Naive thymus-derived CD8-positive, alpha-beta T cell (primary cell): ENCODE results near the gene PTPN4. TPM values are rescaled to one million over a fixed set of nuclear protein-coding genes. Genes with fewer than 3 reads are reported as not detected.
A peak's percentile ranks its signal among the peaks of the same experiment; 100 is the strongest.

Source experiments
- ATAC-seq, 2 donors: fragments of 150-1000 bp; cut with Tn5 transposase in 1 of 2; sonication (Bioruptor Pico), chemical (Tn5 transposase) in 1 of 2; 1 replicate in 1 of 2; 2 replicates in 1 of 2; pipeline ENCODE4 v1.10.0; 2021; ENCODE audit warnings: mild to moderate bottlenecking in 2 of 2, moderate library complexity in 2 of 2
- POLR2A ChIA-PET: fragments of 350-600 bp; sonication (Branson Sonifier 250); formaldehyde crosslinking; loops from one replicate; lab custom pipeline; 2021; ENCODE audit warnings: antibody characterized with exemption; lab: Charles Lee
- DNase-seq, 10 donors: peaks; one replicate each; pipeline versions ENCODE4 v3.0.0 to v3.0.0-alpha.2; 2020 to 2022
- H3K27ac Mint-ChIP-seq, 10 donors: one replicate each; pipeline ENCODE4 v1.8.0; 2020 to 2022; ENCODE audit warnings: mild to moderate bottlenecking in 10 of 10, mixed read lengths in 10 of 10, moderate library complexity in 4 of 10, inconsistent platforms in 1 of 10
- H3K27me3 Mint-ChIP-seq, 5 donors: one replicate each; pipeline ENCODE4 v1.8.0; 2021 to 2022; ENCODE audit warnings: mixed read lengths in 5 of 5
- H3K36me3 Mint-ChIP-seq, 3 donors: one replicate each; pipeline ENCODE4 v1.8.0; 2020 to 2022; ENCODE audit warnings: mixed read lengths in 3 of 3, mild to moderate bottlenecking in 2 of 3, inconsistent platforms in 1 of 3
- H3K4me1 Mint-ChIP-seq, 4 donors: one replicate each; pipeline ENCODE4 v1.8.0; 2021 to 2022; ENCODE audit warnings: mixed read lengths in 4 of 4
- H3K4me3 Mint-ChIP-seq, 10 donors: one replicate each; pipeline ENCODE4 v1.8.0; 2020 to 2022; ENCODE audit warnings: mild to moderate bottlenecking in 10 of 10, mixed read lengths in 10 of 10, moderate library complexity in 6 of 10, inconsistent platforms in 1 of 10
- H3K9me3 Mint-ChIP-seq, 9 donors: one replicate each; pipeline ENCODE4 v1.8.0; 2020 to 2022; ENCODE audit warnings: mixed read lengths in 9 of 9, mild to moderate bottlenecking in 3 of 9, inconsistent platforms in 1 of 9, moderate library complexity in 1 of 9
- polyA plus RNA-seq, 3 donors: library from polyadenylated mRNA; unstranded; fragments of 300-500 nt; fragmentation: Illumina TruSeq; gene quantifications; one replicate each; pipeline ENCODE4 v1.2.3, GENCODE V29; 2021
- total RNA-seq, 8 experiments: library from RNA in 2 of 8; stranded (reverse) in 2 of 8; gene quantifications; one replicate each; pipeline ENCODE4 v1.2.3 and lab custom pipeline; 2021 to 2026

PTPN4 gene
- total and polyA plus RNA-seq, 5 experiments from 2014 or later: 79.4 to 124 (median 111) TPM

DNA sequence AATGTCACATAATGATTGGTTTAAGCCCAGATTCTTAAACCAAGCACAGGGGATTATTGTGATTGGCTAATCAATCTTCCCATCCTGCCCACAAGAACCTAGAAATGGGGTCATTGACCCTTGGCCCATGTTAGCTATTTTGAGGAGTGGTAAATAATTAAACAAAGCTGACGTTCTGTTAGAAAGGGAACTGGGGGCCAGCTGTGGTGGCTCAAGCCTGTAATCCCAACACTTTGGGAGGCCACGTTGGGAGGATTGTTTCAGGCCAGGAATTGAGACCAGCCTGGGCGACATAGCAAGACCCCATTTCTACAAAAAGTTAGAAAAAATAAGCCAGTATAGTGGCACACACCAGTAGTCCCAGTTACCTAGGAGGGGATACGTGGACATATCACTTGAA is 37.8 kb upstream of the PTPN4 start:
- no peak overlapping the region for H3K27ac Mint-ChIP-seq

DNA sequence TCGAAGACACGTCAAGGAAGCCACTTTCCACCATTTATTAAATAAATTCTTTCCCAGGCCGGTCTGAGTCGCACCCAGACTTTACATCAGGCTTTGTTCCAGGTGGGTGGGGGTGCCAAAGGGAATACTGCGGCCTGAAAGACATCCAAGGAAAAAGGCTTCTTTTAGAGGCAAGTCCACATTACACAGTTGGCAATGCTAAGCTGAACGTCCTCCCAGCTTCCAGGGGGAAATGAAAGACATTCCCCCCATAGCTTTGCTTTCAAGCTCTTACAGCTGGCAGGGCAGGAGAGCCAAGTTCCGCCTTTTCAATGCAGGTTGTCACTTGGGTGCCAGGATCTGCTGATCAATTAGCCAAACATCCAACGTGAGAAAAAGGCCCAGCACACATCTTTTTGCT is 36.5 kb upstream of the PTPN4 start:
- H3K27me3 Mint-ChIP-seq: no peaks in the 10 kb centered on the region
- H3K9me3 Mint-ChIP-seq: no peaks in the 10 kb centered on the region
- no peak overlapping the region for H3K4me3 Mint-ChIP-seq
- peak overlapping the region in 2 of 10 donors; percentile 6 to 17 for H3K27ac Mint-ChIP-seq
- DNase-seq (no peak), ATAC-seq (no peak)
- H3K4me1 Mint-ChIP-seq: no peaks in the 10 kb centered on the region
- H3K36me3 Mint-ChIP-seq: peaks cover 0 to 8% (median 6%) of the 10 kb centered on the region in 3 donors
- POLR2A ChIA-PET: no interaction called here

More for the DNA sequence above, 37.8 kb upstream of the PTPN4 start:
- H3K9me3 Mint-ChIP-seq: no peaks in the 10 kb centered on the region
- no peak for ATAC-seq
- H3K4me3 Mint-ChIP-seq: no peak overlapping the region
- H3K36me3 Mint-ChIP-seq: peaks cover 0 to 10% (median 6%) of the 10 kb centered on the region in 3 donors
- DNase-seq: no peak
- H3K4me1 Mint-ChIP-seq: no peaks in the 10 kb centered on the region
- POLR2A ChIA-PET: interaction anchor here (0.7 kb wide), 1 partner anchor 374 kb away, joined by 4 read pairs; no protein-coding TSS in a partner anchor
- H3K27me3 Mint-ChIP-seq: no peaks in the 10 kb centered on the region

GRCh38 chr2:119723784-119724467 is 35.8 kb upstream of the PTPN4 start:
- H3K27me3 Mint-ChIP-seq: no peaks in the 10 kb centered on the region

DNA sequence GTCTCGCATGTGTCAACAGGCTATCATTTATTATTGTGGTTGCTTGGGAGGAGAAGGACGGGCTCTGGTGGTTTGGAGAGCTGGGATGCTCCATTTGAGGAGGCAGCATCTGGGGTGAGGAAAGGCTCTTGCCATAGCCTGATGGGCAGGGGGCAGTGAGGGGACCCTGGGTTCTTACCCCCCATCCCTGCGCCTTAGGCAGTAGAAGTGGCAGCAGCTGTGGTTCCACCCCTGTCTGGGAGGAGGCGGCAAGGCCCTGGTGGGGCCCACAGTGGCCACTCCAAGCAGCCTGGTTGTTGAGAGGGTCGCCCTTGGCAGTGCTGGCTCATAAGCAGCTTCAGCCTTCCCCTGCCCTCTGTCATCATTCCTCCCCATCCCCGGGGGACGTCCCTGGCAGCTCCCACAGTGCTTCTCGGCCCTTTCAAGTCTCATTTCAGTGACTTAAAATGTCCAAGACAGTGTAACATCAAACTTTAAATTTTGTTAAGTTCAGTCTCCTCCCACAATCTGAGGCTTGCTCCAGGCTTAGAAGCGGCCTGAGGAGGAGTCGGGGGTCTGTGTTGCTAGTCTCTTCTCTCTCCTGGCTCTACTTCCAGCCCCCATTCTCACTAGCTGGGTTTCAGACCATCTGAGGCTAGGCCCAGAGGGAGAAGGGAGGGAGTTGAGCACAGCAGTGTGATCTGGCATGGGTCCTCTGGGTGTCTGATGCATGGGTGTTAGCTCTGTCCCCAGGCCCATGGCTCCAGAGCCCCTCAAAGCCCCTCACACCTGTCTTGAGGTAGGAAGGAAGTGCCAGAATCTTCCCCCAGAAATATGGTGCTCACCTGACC is 34.9 kb upstream of the PTPN4 start:
- no peak overlapping the region for H3K4me3 Mint-ChIP-seq
- H3K9me3 Mint-ChIP-seq: no peaks in the 10 kb centered on the region
- DNase-seq: no peak
- ATAC-seq: no peak
- H3K36me3 Mint-ChIP-seq: peaks cover 0 to 6% (median 0%) of the 10 kb centered on the region in 3 donors
- no peaks in the 10 kb centered on the region for H3K4me1 Mint-ChIP-seq
- peaks cover 0 to 2% (median 0%) of the 10 kb centered on the region in 5 donors for H3K27me3 Mint-ChIP-seq
- POLR2A ChIA-PET: no interaction called here
- H3K27ac Mint-ChIP-seq: peak overlapping the region in 1 of 10 donors; percentile 59

More at GRCh38 chr2:119723784-119724467, 35.8 kb upstream of the PTPN4 start:
- Mint-ChIP-seq H3K4me3 (no peak overlapping the region), H3K9me3 (no peaks in the 10 kb centered on the region), H3K27ac (no peak overlapping the region), H3K36me3 (peaks cover 0 to 6% (median 5%) of the 10 kb centered on the region in 3 donors), H3K4me1 (no peaks in the 10 kb centered on the region)
- DNase-seq (no peak), ATAC-seq (no peak)
- POLR2A ChIA-PET: no interaction called here

DNA sequence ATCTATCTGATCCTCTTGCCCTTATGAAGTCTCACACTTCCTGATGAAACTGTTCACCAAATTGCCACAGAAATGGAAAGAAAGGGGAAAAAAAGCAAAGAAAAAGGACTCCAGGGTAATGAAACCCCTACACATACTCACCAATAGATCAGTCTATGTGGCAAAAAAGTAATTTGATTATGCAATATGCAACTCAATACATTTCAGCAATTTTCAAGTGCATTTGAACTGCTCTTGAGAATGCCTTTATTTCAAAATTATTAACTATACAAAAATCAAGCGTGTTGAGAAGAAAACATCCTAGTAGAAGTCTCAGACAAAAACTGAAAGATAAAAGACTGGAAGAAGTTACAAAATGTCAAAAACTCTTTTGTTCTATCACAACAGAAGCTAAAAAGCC is 32.2 kb upstream of the PTPN4 start:
- ATAC-seq (no peak), DNase-seq (no peak)
- no peaks in the 10 kb centered on the region for H3K36me3 Mint-ChIP-seq
- H3K27ac Mint-ChIP-seq: no peak overlapping the region
- POLR2A ChIA-PET: no interaction called here
- no peak overlapping the region for H3K4me3 Mint-ChIP-seq
- peaks cover 0 to 2% (median 0%) of the 10 kb centered on the region in 5 donors for H3K27me3 Mint-ChIP-seq
- H3K9me3 Mint-ChIP-seq: no peaks in the 10 kb centered on the region
- H3K4me1 Mint-ChIP-seq: no peaks in the 10 kb centered on the region

- DNase-seq (no peak), ATAC-seq (no peak)
- Mint-ChIP-seq H3K36me3 (no peaks in the 10 kb centered on the region), H3K4me3 (no peak overlapping the region), H3K9me3 (no peaks in the 10 kb centered on the region), H3K4me1 (no peaks in the 10 kb centered on the region), H3K27ac (no peak overlapping the region), H3K27me3 (peaks cover 0 to 2% (median 0%) of the 10 kb centered on the region in 5 donors)
- POLR2A ChIA-PET: no interaction called here
These were observed 31.3 kb upstream of the PTPN4 start for GRCh38 chr2:119728421-119728820.

- Mint-ChIP-seq H3K4me3 (no peak overlapping the region), H3K27ac (no peak overlapping the region), H3K27me3 (peaks cover 0 to 2% (median 1%) of the 10 kb centered on the region in 5 donors), H3K36me3 (no peaks in the 10 kb centered on the region), H3K4me1 (peaks cover 0 to 2% (median 0%) of the 10 kb centered on the region in 4 donors), H3K9me3 (no peaks in the 10 kb centered on the region)
- DNase-seq (no peak), ATAC-seq (no peak)
- POLR2A ChIA-PET: no interaction called here
These were observed 29.0 kb upstream of the PTPN4 start for GRCh38 chr2:119730671-119731177.

- Mint-ChIP-seq H3K27ac (no peak overlapping the region), H3K9me3 (no peaks in the 10 kb centered on the region), H3K36me3 (no peaks in the 10 kb centered on the region), H3K4me1 (peaks cover 0 to 2% (median 0%) of the 10 kb centered on the region in 4 donors), H3K4me3 (no peak overlapping the region), H3K27me3 (peaks cover 0 to 2% (median 2%) of the 10 kb centered on the region in 5 donors)
- DNase-seq (no peak), ATAC-seq (no peak)
- POLR2A ChIA-PET: no interaction called here
These were observed 27.7 kb upstream of the PTPN4 start for GRCh38 chr2:119731983-119732382.

DNA sequence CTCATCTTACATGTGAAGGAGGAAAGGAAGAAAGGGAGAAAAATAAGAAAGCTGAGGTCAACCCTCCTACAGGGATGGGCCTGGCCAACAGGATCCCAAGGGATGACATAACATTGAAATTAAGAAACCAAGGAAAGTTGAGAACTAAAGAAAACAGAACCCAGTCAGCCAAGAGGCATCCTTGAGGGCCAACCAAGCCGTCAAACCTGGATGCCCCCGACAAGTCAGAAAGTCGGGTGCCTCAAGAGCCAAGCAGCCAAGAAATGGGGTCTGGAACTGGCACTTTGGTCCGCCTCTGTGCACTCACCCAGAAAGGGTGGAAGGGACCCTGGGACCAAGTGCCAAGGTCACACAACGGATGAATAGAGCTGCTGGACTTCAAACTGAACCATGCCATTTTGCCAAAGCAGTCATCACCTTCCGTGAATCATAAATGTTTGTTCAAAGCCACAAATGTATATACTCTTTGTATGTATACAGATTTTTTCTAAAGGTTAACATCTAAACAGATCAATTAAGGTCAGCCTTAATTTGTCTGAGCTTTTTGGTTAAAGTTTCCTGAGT is 27.0 kb upstream of the PTPN4 start:
- Mint-ChIP-seq H3K9me3 (no peaks in the 10 kb centered on the region), H3K27ac (no peak overlapping the region), H3K27me3 (peaks cover 0 to 2% (median 2%) of the 10 kb centered on the region in 5 donors), H3K36me3 (no peaks in the 10 kb centered on the region), H3K4me1 (peaks cover 0 to 2% (median 0%) of the 10 kb centered on the region in 4 donors), H3K4me3 (no peak overlapping the region)
- no peak for ATAC-seq
- no peak for DNase-seq
- POLR2A ChIA-PET: no interaction called here

DNA sequence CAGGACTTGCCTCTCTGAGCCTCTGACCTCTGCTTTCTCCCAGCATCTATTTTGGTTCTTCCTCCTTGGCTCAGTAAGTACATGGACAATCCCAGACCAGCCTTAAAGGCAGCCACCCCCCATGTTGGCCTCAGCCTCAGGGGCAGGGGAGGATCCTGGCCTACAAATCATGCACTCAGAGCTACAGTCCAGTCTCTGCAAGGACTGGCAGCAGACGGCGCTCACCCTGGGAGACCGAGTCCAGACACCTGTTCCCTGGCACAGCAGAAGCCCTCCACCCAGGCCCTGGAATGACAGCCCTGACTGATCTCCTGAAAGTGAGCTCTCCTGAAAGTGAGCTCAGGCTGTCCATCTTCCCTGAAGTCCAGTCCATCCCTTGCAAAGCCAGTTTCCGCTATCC is 25.7 kb upstream of the PTPN4 start:
- no peak for DNase-seq
- Mint-ChIP-seq H3K36me3 (no peaks in the 10 kb centered on the region), H3K9me3 (no peaks in the 10 kb centered on the region), H3K27ac (no peak overlapping the region), H3K4me3 (no peak overlapping the region), H3K27me3 (peaks cover 0 to 2% (median 2%) of the 10 kb centered on the region in 5 donors), H3K4me1 (peaks cover 0 to 2% (median 0%) of the 10 kb centered on the region in 4 donors)
- no peak for ATAC-seq
- POLR2A ChIA-PET: no interaction called here

GRCh38 chr2:119735565-119735964 is 24.2 kb upstream of the PTPN4 start:
- Mint-ChIP-seq H3K4me1 (peaks cover 0 to 2% (median 0%) of the 10 kb centered on the region in 4 donors), H3K4me3 (no peak overlapping the region), H3K9me3 (no peaks in the 10 kb centered on the region), H3K27me3 (peaks cover 0 to 2% (median 0%) of the 10 kb centered on the region in 5 donors), H3K36me3 (no peaks in the 10 kb centered on the region), H3K27ac (no peak overlapping the region)
- ATAC-seq: no peak
- no peak for DNase-seq
- POLR2A ChIA-PET: interaction anchor here (0.6 kb wide), 1 partner anchor 613 kb away, joined by 3 read pairs; no protein-coding TSS in a partner anchor

DNA sequence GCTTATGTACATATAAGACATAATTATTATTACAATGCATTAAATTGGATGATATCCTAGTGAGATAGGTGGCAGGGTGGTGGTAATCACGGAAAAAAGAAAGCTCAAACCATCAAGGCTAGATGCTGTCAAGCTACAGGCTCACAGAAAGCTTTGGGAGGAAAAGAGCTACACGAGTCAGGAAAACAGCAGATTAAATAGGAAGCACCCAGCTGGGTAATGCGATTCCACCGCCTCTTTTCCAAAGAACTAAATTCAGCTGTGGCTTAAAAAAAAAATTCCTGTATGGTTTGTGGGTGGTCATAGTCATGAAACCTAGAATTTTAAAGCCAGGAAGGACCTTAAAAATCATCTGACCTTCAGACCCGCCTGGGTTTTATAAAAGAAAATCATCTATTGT is 23.7 kb upstream of the PTPN4 start:
- ATAC-seq (no peak), DNase-seq (no peak)
- Mint-ChIP-seq H3K27ac (no peak overlapping the region), H3K9me3 (no peaks in the 10 kb centered on the region), H3K4me3 (no peak overlapping the region), H3K27me3 (peaks cover 0 to 2% (median 0%) of the 10 kb centered on the region in 5 donors), H3K4me1 (peaks cover 0 to 2% (median 0%) of the 10 kb centered on the region in 4 donors), H3K36me3 (no peaks in the 10 kb centered on the region)
- POLR2A ChIA-PET: no interaction called here
